Medulla oblongata (tissue), 1 donor: Measurements from ENCODE around the gene LRRC42.
A peak's percentile ranks its signal among the peaks of the same experiment; 100 is the strongest.

Source experiments
- DNase-seq: peaks from one replicate; pipeline ENCODE4 v3.0.0-alpha.2; 2015; ENCODE audit errors: extremely low spot score

The LRRC42 gene

GRCh38 chr1:53942127-53942957 is 3.8 kb upstream of the LRRC42 start:
- no peak for DNase-seq

- DNase-seq: no peak
Measured at GRCh38 chr1:53943090-53943489, 3.1 kb upstream of the LRRC42 start.

- DNase-seq: no peak
Measured at GRCh38 chr1:53943490-53944043, 2.6 kb upstream of the LRRC42 start.

- no peak for DNase-seq
Measured at GRCh38 chr1:53944469-53945182, 1.5 kb upstream of the LRRC42 start.

GRCh38 chr1:53945183-53945432 is 1.0 kb upstream of the LRRC42 start:
- DNase-seq: no peak

- DNase-seq: peak; percentile 97
Measured at GRCh38 chr1:53945433-53946251, 508 bp upstream of the LRRC42 start, which contains the start of gene IFT25. Gene IFT25, minus strand, starts transcription at chr1:53945699. Its CDS starts 5,617 bp downstream, at chr1:53940082.

GRCh38 chr1:53947172-53947907 is 1.2 kb downstream of the LRRC42 start:
- DNase-seq: no peak

GRCh38 chr1:53948291-53948690 is 2.1 kb downstream of the LRRC42 start:
- no peak for DNase-seq

- DNase-seq: peak; percentile 45
Measured at GRCh38 chr1:53949023-53949990, 3.2 kb downstream of the LRRC42 start.

- DNase-seq: no peak
Measured at GRCh38 chr1:53951697-53952096, 5.5 kb downstream of the LRRC42 start.

- DNase-seq: no peak
Measured at GRCh38 chr1:53954128-53954527, 8.0 kb downstream of the LRRC42 start.

- no peak for DNase-seq
Measured at GRCh38 chr1:53956308-53957168, 10.4 kb downstream of the LRRC42 start.

- DNase-seq: no peak
Measured at GRCh38 chr1:53957194-53957818, 11.2 kb downstream of the LRRC42 start.

- no peak for DNase-seq
Measured at GRCh38 chr1:53959664-53960250, 13.6 kb downstream of the LRRC42 start.

GRCh38 chr1:53962395-53962794 is 16.2 kb downstream of the LRRC42 start:
- DNase-seq: no peak

- DNase-seq: no peak
Measured at GRCh38 chr1:53963460-53963859, 17.3 kb downstream of the LRRC42 start.

GRCh38 chr1:53964109-53964508 is 18.0 kb downstream of the LRRC42 start:
- no peak for DNase-seq

- DNase-seq: no peak
Measured at GRCh38 chr1:53966794-53967193, 20.6 kb downstream of the LRRC42 start.
